ENCODE measurements around the gene PEX5. TPM values are rescaled to one million over a fixed set of nuclear protein-coding genes. Genes with fewer than 3 reads are reported as not detected.

The PEX5 gene
- total RNA-seq, result 10 to 100 TPM; 29.7 to 30.9 TPM

DNA sequence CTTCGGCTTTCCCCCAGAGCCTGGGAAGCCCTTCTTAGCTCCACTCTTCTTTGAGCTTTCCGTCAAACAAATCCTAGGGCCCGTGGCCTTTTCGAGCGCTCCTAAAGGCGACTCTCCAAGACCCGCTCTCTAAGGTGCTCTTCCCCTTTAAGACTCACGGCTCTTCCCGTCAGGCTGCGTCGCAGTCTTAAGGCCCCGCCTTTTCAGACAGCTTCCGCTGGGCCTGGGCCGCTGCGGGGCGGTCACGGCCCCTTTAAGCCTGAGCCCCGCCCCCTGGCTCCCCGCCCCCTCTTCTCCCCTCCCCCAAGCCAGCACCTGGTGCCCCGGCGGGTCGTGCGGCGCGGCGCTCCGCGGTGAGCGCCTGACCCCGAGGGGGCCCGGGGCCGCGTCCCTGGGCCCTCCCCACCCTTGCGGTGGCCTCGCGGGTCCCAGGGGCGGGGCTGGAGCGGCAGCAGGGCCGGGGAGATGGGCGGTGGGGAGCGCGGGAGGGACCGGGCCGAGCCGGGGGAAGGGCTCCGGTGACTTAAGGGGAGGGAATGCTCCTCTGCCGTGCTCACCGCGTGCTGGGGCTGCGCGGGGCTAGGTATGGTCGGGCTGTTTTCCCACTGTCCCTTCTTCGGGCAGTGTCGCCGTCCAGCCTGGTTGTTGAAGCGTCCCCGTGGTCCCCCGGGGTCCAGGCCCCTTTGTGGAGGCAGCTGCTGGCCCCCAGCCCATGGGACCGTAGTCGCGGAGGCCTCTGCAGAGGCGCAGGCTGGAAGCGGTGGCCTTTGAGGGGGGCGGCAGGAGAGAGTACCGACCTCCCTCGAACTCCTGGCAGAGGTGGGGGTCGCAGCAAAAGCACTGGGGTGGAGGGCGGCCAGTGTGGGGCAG is at the start of gene PEX5:
Gene PEX5 (plus strand): TSS at position 289 of the 870 bp plus-strand sequence. CDS start 692 bp downstream, outside the sequence.
- Mint-ChIP-seq H3K36me3 (ENCODE audit: low read depth) (peaks cover 17% of the 10 kb centered on the region), H3K4me1 (ENCODE audit: low read depth) (peaks cover 41% of the 10 kb centered on the region), H3K27ac (peak within 1 kb of the TSS; percentile 95), H3K4me3 (peak within 1 kb of the TSS; percentile 88), H3K27me3 (ENCODE audit: low read depth) (no peaks in the 10 kb centered on the region), H3K9me3 (no peaks in the 10 kb centered on the region)
- peak; percentile 87 for DNase-seq
- intact Hi-C loops (cut with micrococcal nuclease), result loop anchor here (1.0 to 5.0 kb wide), 11 partner anchors 59 to 1054 kb away; partner anchors contain the start of genes C12orf57, C1RL, CLSTN3 and EMG1
- CTCF ChIA-PET, result interaction anchor here (1.0 to 2.1 kb wide), 5 partner anchors 26 to 48 kb away, joined by 3 to 11 read pairs (median 4); no protein-coding TSS in a partner anchor

- no peak for DNase-seq
- no peaks in the 10 kb centered on the region for H3K36me3 Mint-ChIP-seq (ENCODE audit: low read depth)
- CTCF ChIA-PET, result interaction anchor here (0.5 to 2.8 kb wide), 15 partner anchors 10 to 975 kb away, joined by 3 to 11 read pairs (median 4); partner anchors contain the start of gene PEX5
- H3K27ac Mint-ChIP-seq, result no peak overlapping the region
- peaks cover 2% of the 10 kb centered on the region for H3K4me1 Mint-ChIP-seq (ENCODE audit: low read depth)
- no peaks in the 10 kb centered on the region for H3K27me3 Mint-ChIP-seq (ENCODE audit: low read depth)
- no peaks in the 10 kb centered on the region for H3K9me3 Mint-ChIP-seq
- intact Hi-C loops (cut with micrococcal nuclease), result loop anchor here (1.0 to 2.0 kb wide), 3 partner anchors 47 to 497 kb away; no protein-coding TSS in a partner anchor
- H3K4me3 Mint-ChIP-seq, result no peak overlapping the region
Measured at GRCh38 chr12:7141351-7142005, 48.0 kb upstream of the PEX5 start.

GRCh38 chr12:7142056-7142644 is 47.3 kb upstream of the PEX5 start:
- Mint-ChIP-seq H3K36me3 (ENCODE audit: low read depth) (no peaks in the 10 kb centered on the region), H3K4me1 (ENCODE audit: low read depth) (peaks cover 2% of the 10 kb centered on the region), H3K9me3 (no peaks in the 10 kb centered on the region), H3K27me3 (ENCODE audit: low read depth) (no peaks in the 10 kb centered on the region), H3K4me3 (no peak overlapping the region), H3K27ac (no peak overlapping the region)
- peak; percentile 74 for DNase-seq
- CTCF ChIA-PET, result interaction anchor here (0.6 to 2.8 kb wide), 13 partner anchors 9 to 976 kb away, joined by 3 to 11 read pairs (median 4); partner anchors contain the start of genes PEX5 and RBP5
- intact Hi-C loops (cut with micrococcal nuclease), result loop anchor here (1.0 to 2.0 kb wide), 3 partner anchors 46 to 497 kb away; no protein-coding TSS in a partner anchor

DNA sequence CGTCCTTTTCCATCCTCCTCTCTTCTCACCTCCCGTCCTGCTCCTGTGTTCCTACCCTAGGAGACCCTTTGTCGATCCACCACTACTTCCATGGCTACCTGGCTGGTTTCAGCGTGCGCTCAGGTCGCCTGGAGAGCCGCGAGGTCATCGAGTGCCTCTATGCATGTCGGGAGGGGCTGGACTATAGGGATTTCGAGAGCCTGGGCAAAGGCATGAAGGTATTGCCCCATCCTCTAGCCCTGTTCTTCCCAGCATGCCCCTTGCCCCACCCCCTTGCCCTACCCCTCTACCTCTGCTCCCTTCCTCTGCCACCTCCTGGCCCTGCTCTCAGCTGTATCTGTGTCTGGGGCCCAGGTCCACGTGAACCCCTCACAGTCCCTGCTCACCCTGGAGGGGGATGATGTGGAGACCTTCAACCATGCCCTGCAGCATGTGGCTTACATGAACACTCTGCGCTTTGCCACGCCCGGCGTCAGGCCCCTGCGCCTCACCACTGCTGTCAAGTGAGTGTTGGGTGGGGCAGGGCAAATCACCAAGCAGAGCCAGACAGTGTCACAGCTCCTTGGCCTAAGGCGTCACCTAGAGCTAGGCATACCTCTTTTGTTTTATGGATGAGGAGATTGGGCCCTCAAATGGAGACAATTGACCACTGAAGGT is 46.5 kb upstream of the PEX5 start:
- Mint-ChIP-seq H3K27ac (no peak overlapping the region), H3K4me3 (no peak overlapping the region), H3K27me3 (ENCODE audit: low read depth) (no peaks in the 10 kb centered on the region), H3K36me3 (ENCODE audit: low read depth) (no peaks in the 10 kb centered on the region), H3K9me3 (no peaks in the 10 kb centered on the region), H3K4me1 (ENCODE audit: low read depth) (peaks cover 2% of the 10 kb centered on the region)
- DNase-seq, result no peak
- CTCF ChIA-PET, result interaction anchor here (0.9 to 2.9 kb wide), 6 partner anchors 11 to 46 kb away, joined by 3 to 13 read pairs (median 6); partner anchors contain the start of genes PEX5 and RBP5
- intact Hi-C loops (cut with micrococcal nuclease), result loop anchor here (1.0 to 2.0 kb wide), 3 partner anchors 45 to 496 kb away; no protein-coding TSS in a partner anchor

- CTCF ChIA-PET, result interaction anchor here (0.6 to 2.9 kb wide), 10 partner anchors 11 to 494 kb away, joined by 3 to 13 read pairs (median 3); partner anchors contain the start of genes PEX5 and RBP5
- no peaks in the 10 kb centered on the region for H3K27me3 Mint-ChIP-seq (ENCODE audit: low read depth)
- H3K4me3 Mint-ChIP-seq, result no peak overlapping the region
- peaks cover 2% of the 10 kb centered on the region for H3K4me1 Mint-ChIP-seq (ENCODE audit: low read depth)
- no peak overlapping the region for H3K27ac Mint-ChIP-seq
- intact Hi-C loops (cut with micrococcal nuclease), result loop anchor here (2.0 kb wide), 2 partner anchors 317 to 495 kb away; no protein-coding TSS in a partner anchor
- no peak for DNase-seq
- H3K36me3 Mint-ChIP-seq (ENCODE audit: low read depth), result no peaks in the 10 kb centered on the region
- H3K9me3 Mint-ChIP-seq, result no peaks in the 10 kb centered on the region
Measured at GRCh38 chr12:7143564-7143963, 45.9 kb upstream of the PEX5 start.

DNA sequence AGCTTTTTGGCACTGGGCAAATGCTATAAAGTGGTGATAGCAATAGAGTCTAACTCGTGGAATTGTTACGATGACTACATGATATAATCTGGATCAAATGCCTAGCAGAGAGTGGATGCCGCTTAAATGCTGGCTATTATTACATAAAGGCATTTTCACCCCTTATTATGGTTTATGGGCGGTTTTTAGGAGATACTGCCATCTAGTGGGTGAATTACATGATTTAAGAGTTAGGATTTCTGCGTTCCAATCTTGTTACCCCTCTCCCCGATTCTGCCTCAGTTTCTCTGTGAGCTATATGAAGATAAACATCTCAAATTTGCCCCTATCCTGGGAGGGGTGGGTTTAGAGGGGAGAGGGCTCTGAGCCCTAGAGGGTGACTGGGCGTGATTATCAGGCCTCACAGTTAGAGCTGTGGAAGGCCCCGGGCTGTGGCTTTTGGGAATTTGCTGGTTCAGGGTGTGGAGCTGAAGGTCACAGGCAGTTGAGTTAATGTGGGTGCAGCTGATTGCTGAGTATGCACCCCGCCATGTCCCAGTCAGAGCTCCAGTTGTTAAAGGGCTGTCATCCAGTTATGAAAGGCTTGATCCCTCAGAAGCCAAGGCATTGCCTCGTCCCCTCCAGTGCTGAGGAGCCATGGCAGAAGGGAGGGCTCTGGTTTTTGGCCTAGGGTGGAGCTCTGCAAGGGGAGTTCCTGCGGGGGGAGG is 44.9 kb upstream of the PEX5 start:
- H3K4me1 Mint-ChIP-seq (ENCODE audit: low read depth), result peaks cover 2% of the 10 kb centered on the region
- no peaks in the 10 kb centered on the region for H3K36me3 Mint-ChIP-seq (ENCODE audit: low read depth)
- CTCF ChIA-PET, result interaction anchor here (0.7 to 2.9 kb wide), 21 partner anchors 9 to 498 kb away, joined by 3 to 13 read pairs (median 3); partner anchors contain the start of genes LPCAT3, PEX5 and RBP5
- no peak overlapping the region for H3K27ac Mint-ChIP-seq
- DNase-seq, result no peak
- no peaks in the 10 kb centered on the region for H3K9me3 Mint-ChIP-seq
- no peaks in the 10 kb centered on the region for H3K27me3 Mint-ChIP-seq (ENCODE audit: low read depth)
- intact Hi-C loops (cut with micrococcal nuclease), result no loop called here
- no peak overlapping the region for H3K4me3 Mint-ChIP-seq

DNA sequence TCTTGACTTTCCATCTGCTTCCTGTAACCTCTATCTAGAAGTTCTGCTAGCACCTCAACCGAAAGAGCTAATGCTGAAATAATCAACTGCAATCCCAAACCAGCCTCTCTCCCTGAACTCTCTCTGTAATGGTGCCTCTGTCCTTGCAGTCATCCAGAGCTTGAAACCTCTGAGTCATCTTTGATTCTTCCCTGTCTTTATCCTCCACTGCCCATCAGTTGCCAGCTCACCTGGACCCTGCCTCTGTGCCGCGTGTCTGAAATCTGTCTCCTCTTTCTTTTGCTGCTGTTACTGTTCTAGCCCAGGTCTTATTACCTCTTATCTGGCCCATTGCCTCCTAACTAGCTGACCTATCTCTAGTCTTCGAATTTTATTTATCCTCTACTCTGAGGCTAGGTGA is 43.8 kb upstream of the PEX5 start:
- CTCF ChIA-PET, result interaction anchor here (0.5 to 2.9 kb wide), 15 partner anchors 8 to 311 kb away, joined by 3 to 13 read pairs (median 4); partner anchors contain the start of genes LPCAT3 and PEX5
- no peaks in the 10 kb centered on the region for H3K9me3 Mint-ChIP-seq
- peaks cover 2% of the 10 kb centered on the region for H3K4me1 Mint-ChIP-seq (ENCODE audit: low read depth)
- no peaks in the 10 kb centered on the region for H3K36me3 Mint-ChIP-seq (ENCODE audit: low read depth)
- H3K27ac Mint-ChIP-seq, result no peak overlapping the region
- no peaks in the 10 kb centered on the region for H3K27me3 Mint-ChIP-seq (ENCODE audit: low read depth)
- DNase-seq, result no peak
- no peak overlapping the region for H3K4me3 Mint-ChIP-seq
- intact Hi-C loops (cut with micrococcal nuclease), result no loop called here

DNA sequence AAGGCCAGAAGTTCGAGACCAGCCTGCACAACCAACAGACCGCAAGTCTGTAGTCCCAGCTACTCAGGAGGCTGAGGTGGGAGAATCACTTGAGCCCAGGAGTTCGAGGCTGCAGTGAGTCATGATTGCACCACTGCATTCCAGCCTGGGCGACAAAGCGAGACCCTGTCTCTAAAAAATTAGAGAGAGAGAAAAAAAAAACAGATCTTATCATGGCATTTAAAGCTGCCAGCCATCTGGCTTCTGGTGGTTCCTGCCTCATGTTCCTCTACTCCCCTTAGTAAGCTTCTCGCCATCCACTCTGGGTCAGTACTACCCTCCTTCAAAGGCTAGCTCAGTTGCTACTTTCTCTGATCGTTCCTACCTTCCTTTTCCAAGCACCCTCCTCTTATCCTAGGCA is 43.3 kb upstream of the PEX5 start:
- H3K27ac Mint-ChIP-seq, result no peak overlapping the region
- no peaks in the 10 kb centered on the region for H3K36me3 Mint-ChIP-seq (ENCODE audit: low read depth)

GRCh38 chr12:7146906-7147305 is 42.6 kb upstream of the PEX5 start:
- intact Hi-C loops (cut with micrococcal nuclease), result no loop called here
- Mint-ChIP-seq H3K4me3 (no peak overlapping the region), H3K4me1 (ENCODE audit: low read depth) (peaks cover under 1% of the 10 kb centered on the region), H3K27me3 (ENCODE audit: low read depth) (no peaks in the 10 kb centered on the region), H3K9me3 (no peaks in the 10 kb centered on the region), H3K27ac (no peak overlapping the region), H3K36me3 (ENCODE audit: low read depth) (no peaks in the 10 kb centered on the region)
- CTCF ChIA-PET, result interaction anchor here (0.9 to 1.4 kb wide), 3 partner anchors 17 to 47 kb away, joined by 3 to 6 read pairs (median 4); no protein-coding TSS in a partner anchor
- no peak for DNase-seq

More for the DNA sequence above, 43.3 kb upstream of the PEX5 start:
- CTCF ChIA-PET, result interaction anchor here (0.5 to 1.6 kb wide), 7 partner anchors 11 to 311 kb away, joined by 3 to 6 read pairs (median 4); partner anchors contain the start of gene PEX5
- intact Hi-C loops (cut with micrococcal nuclease), result no loop called here
- Mint-ChIP-seq H3K27me3 (ENCODE audit: low read depth) (no peaks in the 10 kb centered on the region), H3K4me1 (ENCODE audit: low read depth) (peaks cover 2% of the 10 kb centered on the region), H3K4me3 (no peak overlapping the region), H3K9me3 (no peaks in the 10 kb centered on the region)
- DNase-seq, result no peak

DNA sequence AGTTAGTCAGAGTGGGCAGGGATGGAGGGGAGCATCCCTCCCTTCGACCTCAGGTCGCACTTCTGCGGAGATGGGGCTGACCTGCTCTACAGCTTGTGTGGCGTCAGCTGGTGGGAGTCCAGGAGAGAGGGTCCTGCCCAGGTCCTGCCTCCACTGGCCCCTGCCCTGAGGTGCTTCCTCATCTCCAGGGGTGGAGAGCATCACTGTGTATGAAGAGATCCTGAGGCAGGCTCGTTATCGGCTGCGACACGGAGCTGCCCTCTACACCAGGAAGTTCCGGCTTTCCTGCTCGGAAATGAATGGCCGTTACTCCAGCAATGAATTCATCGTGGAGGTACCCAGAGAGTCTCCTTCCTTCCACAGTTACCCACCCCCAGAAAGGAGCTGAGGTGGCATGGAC is 39.1 kb upstream of the PEX5 start:
- CTCF ChIA-PET, result no interaction called here
- Mint-ChIP-seq H3K4me1 (ENCODE audit: low read depth) (no peaks in the 10 kb centered on the region), H3K4me3 (no peak overlapping the region), H3K27me3 (ENCODE audit: low read depth) (no peaks in the 10 kb centered on the region), H3K27ac (no peak overlapping the region), H3K36me3 (ENCODE audit: low read depth) (no peaks in the 10 kb centered on the region), H3K9me3 (no peaks in the 10 kb centered on the region)
- no peak for DNase-seq
- intact Hi-C loops (cut with micrococcal nuclease), result no loop called here

DNA sequence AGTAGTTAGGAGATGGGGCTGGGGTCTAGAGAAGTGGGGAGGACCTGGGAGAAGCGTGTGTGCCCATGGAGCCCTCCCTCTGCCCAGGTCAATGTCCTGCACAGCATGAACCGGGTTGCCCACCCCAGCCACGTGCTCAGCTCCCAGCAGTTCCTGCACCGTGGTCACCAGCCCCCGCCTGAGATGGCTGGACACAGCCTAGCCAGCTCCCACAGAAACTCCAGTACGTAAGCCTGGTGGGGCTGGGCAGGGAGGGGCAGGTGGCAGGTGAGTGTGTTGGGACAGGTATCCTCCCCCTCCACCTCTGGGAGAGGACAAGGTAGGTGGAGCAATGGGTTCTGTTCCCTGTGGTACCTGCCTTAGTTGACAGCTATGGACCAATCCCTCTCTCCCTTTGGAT is 38.6 kb upstream of the PEX5 start:
- Mint-ChIP-seq H3K4me1 (ENCODE audit: low read depth) (no peaks in the 10 kb centered on the region), H3K9me3 (no peaks in the 10 kb centered on the region), H3K36me3 (ENCODE audit: low read depth) (no peaks in the 10 kb centered on the region), H3K27me3 (ENCODE audit: low read depth) (no peaks in the 10 kb centered on the region), H3K4me3 (no peak overlapping the region), H3K27ac (no peak overlapping the region)
- CTCF ChIA-PET, result no interaction called here
- DNase-seq, result no peak
- intact Hi-C loops (cut with micrococcal nuclease), result no loop called here
